Neural progenitor cell (in vitro differentiated cells): ENCODE results near the gene MFAP1. TPM values are rescaled to one million over a fixed set of nuclear protein-coding genes. Genes with fewer than 3 reads are reported as not detected.
A peak's percentile ranks its signal among the peaks of the same experiment; 100 is the strongest.

Experiments used
- DNase-seq: peaks from one replicate; pipeline ENCODE4 v3.0.0-alpha.2; 2016; ENCODE audit warnings: low spot score
- H2AFZ ChIP-seq: fragments of 200-600 bp; sonication (generic); replicated peaks from 2 replicates; pipeline ENCODE4 v1.6.1; 2016; ENCODE audit warnings: antibody characterized with exemption
- H3F3A ChIP-seq: fragments of 200-600 bp; sonication (generic); 2 replicates; pipeline ENCODE4 v1.6.1; 2016; ENCODE audit warnings: antibody characterized with exemption, low read depth
- H3K27ac ChIP-seq: fragments of 200-600 bp; sonication (generic); 2 replicates; pipeline ENCODE4 v1.5.1; 2016; ENCODE audit warnings: mild to moderate bottlenecking
- H3K27me3 ChIP-seq: fragments of 200-600 bp; sonication (generic); 2 replicates; pipeline ENCODE4 v1.6.1; 2016; ENCODE audit warnings: mild to moderate bottlenecking, moderate library complexity
- H3K36me3 ChIP-seq: fragments of 200-600 bp; sonication (generic); 2 replicates; pipeline ENCODE4 v1.5.1; 2016
- H3K4me1 ChIP-seq: fragments of 200-600 bp; sonication (generic); 2 replicates; pipeline ENCODE4 v1.6.1; 2016; ENCODE audit warnings: mixed run types
- H3K4me2 ChIP-seq: fragments of 200-600 bp; sonication (generic); 2 replicates; pipeline ENCODE4 v1.6.1; 2016
- H3K4me3 ChIP-seq: fragments of 200-600 bp; sonication (generic); 2 replicates; pipeline ENCODE4 v1.5.1; 2016
- H3K79me2 ChIP-seq: fragments of 200-600 bp; sonication (generic); 2 replicates; pipeline ENCODE4 v1.6.1; 2016; ENCODE audit warnings: low read depth
- H3K9ac ChIP-seq: fragments of 200-600 bp; sonication (generic); 2 replicates; pipeline ENCODE4 v1.6.1; 2016
- H3K9me3 ChIP-seq: fragments of 200-600 bp; sonication (generic); 2 replicates; pipeline ENCODE4 v1.5.1; 2016; ENCODE audit warnings: low read depth
- H4K20me1 ChIP-seq: fragments of 200-600 bp; sonication (generic); 2 replicates; pipeline ENCODE4 v1.6.1; 2016; ENCODE audit warnings: low read depth
- H3K27ac Mint-ChIP-seq: 3 replicates; pipeline ENCODE4 v1.8.0; 2021; ENCODE audit warnings: mixed read lengths
- H3K27me3 Mint-ChIP-seq: 2 replicates; pipeline ENCODE4 v1.8.0; 2022; ENCODE audit warnings: low read depth, mild to moderate bottlenecking, inconsistent platforms, moderate library complexity, mixed read lengths; ENCODE audit not compliant: insufficient read depth
- H3K36me3 Mint-ChIP-seq: 3 replicates; pipeline ENCODE4 v1.8.0; 2021; ENCODE audit warnings: mixed read lengths
- H3K4me1 Mint-ChIP-seq: 3 replicates; pipeline ENCODE4 v1.8.0; 2021; ENCODE audit warnings: mixed read lengths
- H3K4me3 Mint-ChIP-seq: 3 replicates; pipeline ENCODE4 v1.8.0; 2021; ENCODE audit warnings: mild to moderate bottlenecking, moderate library complexity, mixed read lengths
- H3K9me3 Mint-ChIP-seq: 3 replicates; pipeline ENCODE4 v1.8.0; 2020; ENCODE audit warnings: mixed read lengths
- EZH2 ChIP-seq: fragments of 200-600 bp; sonication (generic); IDR thresholded peaks from 2 replicates; pipeline ENCODE4 v1.6.1; 2017; ENCODE audit warnings: antibody characterized with exemption, mild to moderate bottlenecking, moderate library complexity
- EZH2phosphoT487 ChIP-seq: fragments of 200-600 bp; sonication (generic); IDR thresholded peaks from 2 replicates; pipeline ENCODE4 v1.6.1; 2017; ENCODE audit warnings: antibody characterized with exemption
- total RNA-seq: library from RNA; depleted of rRNA; stranded (reverse); fragments of >200 nt; gene quantifications from 2 replicates; pipeline ENCODE4 v1.2.3, GENCODE V29; 2015; ENCODE audit warnings: low replicate concordance
- TF ChIP-seq, protein P1 (sequence below): fragments of 200-600 bp; sonication (generic); IDR thresholded peaks from 2 replicates; pipeline ENCODE4 v1.5.1; 2017; ENCODE audit warnings: antibody characterized with exemption, mild to moderate bottlenecking

MFAP1 gene
- total RNA-seq, 1 donor from 2014 or later: 47.3 TPM

GRCh38 chr15:43796566-43796965 lies 27.9 kb downstream of the MFAP1 start:
- peaks cover 55% of the 10 kb centered on the region for H3K4me1 Mint-ChIP-seq
- Histone ChIP-seq H3K27ac (no peak overlapping the region), H3K9me3 (no peaks in the 10 kb centered on the region)

GRCh38 chr15:43795997-43796396 lies 28.5 kb downstream of the MFAP1 start:
- no peak for DNase-seq
- Mint-ChIP-seq H3K27me3 (peaks cover 10% of the 10 kb centered on the region), H3K4me3 (no peak overlapping the region), H3K36me3 (peaks cover 39% of the 10 kb centered on the region), H3K9me3 (no peaks in the 10 kb centered on the region), H3K27ac (no peak overlapping the region), H3K4me1 (peaks cover 52% of the 10 kb centered on the region)
- Histone ChIP-seq H3F3A (peaks cover 58% of the 10 kb centered on the region), H3K9me3 (no peaks in the 10 kb centered on the region), H3K4me3 (no peak overlapping the region), H4K20me1 (peaks cover 38% of the 10 kb centered on the region), H3K4me1 (peaks cover 25% of the 10 kb centered on the region), H3K27ac (no peak overlapping the region), H3K27me3 (no peaks in the 10 kb centered on the region), H3K9ac (no peak overlapping the region), H3K79me2 (peaks cover 37% of the 10 kb centered on the region), H2AFZ (no peak overlapping the region), H3K36me3 (no peaks in the 10 kb centered on the region), H3K4me2 (no peak overlapping the region)
- TF ChIP-seq EZH2: no peak
- TF ChIP-seq, protein P1, sequence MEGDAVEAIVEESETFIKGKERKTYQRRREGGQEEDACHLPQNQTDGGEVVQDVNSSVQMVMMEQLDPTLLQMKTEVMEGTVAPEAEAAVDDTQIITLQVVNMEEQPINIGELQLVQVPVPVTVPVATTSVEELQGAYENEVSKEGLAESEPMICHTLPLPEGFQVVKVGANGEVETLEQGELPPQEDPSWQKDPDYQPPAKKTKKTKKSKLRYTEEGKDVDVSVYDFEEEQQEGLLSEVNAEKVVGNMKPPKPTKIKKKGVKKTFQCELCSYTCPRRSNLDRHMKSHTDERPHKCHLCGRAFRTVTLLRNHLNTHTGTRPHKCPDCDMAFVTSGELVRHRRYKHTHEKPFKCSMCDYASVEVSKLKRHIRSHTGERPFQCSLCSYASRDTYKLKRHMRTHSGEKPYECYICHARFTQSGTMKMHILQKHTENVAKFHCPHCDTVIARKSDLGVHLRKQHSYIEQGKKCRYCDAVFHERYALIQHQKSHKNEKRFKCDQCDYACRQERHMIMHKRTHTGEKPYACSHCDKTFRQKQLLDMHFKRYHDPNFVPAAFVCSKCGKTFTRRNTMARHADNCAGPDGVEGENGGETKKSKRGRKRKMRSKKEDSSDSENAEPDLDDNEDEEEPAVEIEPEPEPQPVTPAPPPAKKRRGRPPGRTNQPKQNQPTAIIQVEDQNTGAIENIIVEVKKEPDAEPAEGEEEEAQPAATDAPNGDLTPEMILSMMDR: no peak
- TF ChIP-seq EZH2phosphoT487: no peak

More at GRCh38 chr15:43796566-43796965, 27.9 kb downstream of the MFAP1 start:
- Histone ChIP-seq H3K4me3 (no peak overlapping the region), H3K27me3 (no peaks in the 10 kb centered on the region), H2AFZ (no peak overlapping the region), H3K36me3 (no peaks in the 10 kb centered on the region), H4K20me1 (peaks cover 38% of the 10 kb centered on the region), H3K79me2 (peaks cover 42% of the 10 kb centered on the region), H3K4me1 (peaks cover 30% of the 10 kb centered on the region), H3K9ac (no peak overlapping the region), H3F3A (peaks cover 57% of the 10 kb centered on the region), H3K4me2 (no peak overlapping the region)
- TF ChIP-seq EZH2phosphoT487 (no peak), EZH2 (no peak)
- TF ChIP-seq, protein P1: no peak
- Mint-ChIP-seq H3K36me3 (peaks cover 39% of the 10 kb centered on the region), H3K27me3 (peaks cover 5% of the 10 kb centered on the region), H3K4me3 (no peak overlapping the region), H3K27ac (no peak overlapping the region), H3K9me3 (no peaks in the 10 kb centered on the region)
- DNase-seq: no peak

GRCh38 chr15:43795197-43795596 lies 29.3 kb downstream of the MFAP1 start:
- peak overlapping the region; percentile 98 for H3K4me3 Mint-ChIP-seq
- Histone ChIP-seq H3K36me3 (no peaks in the 10 kb centered on the region), H2AFZ (no peak overlapping the region), H3K27me3 (no peaks in the 10 kb centered on the region), H3K4me1 (peaks cover 25% of the 10 kb centered on the region), H3K4me3 (no peak overlapping the region), H4K20me1 (peaks cover 38% of the 10 kb centered on the region), H3K4me2 (no peak overlapping the region), H3K9me3 (no peaks in the 10 kb centered on the region), H3K79me2 (peaks cover 31% of the 10 kb centered on the region), H3K27ac (no peak overlapping the region), H3F3A (peaks cover 50% of the 10 kb centered on the region), H3K9ac (no peak overlapping the region)
- DNase-seq: no peak
- no peaks in the 10 kb centered on the region for H3K9me3 Mint-ChIP-seq
- TF ChIP-seq EZH2 (no peak), EZH2phosphoT487 (no peak)
- TF ChIP-seq, protein P1: no peak
- H3K4me1 Mint-ChIP-seq: peaks cover 48% of the 10 kb centered on the region
- H3K27me3 Mint-ChIP-seq: peaks cover 10% of the 10 kb centered on the region
- H3K27ac Mint-ChIP-seq: no peak overlapping the region
- peaks cover 35% of the 10 kb centered on the region for H3K36me3 Mint-ChIP-seq
